ENCODE measurements around the gene RAD51AP1. TPM values are rescaled to one million over a fixed set of nuclear protein-coding genes. Genes with fewer than 3 reads are reported as not detected.

Gene RAD51AP1
- total RNA-seq, 2 donors from 2014 or later = 58.3 to 77.8 TPM

DNA sequence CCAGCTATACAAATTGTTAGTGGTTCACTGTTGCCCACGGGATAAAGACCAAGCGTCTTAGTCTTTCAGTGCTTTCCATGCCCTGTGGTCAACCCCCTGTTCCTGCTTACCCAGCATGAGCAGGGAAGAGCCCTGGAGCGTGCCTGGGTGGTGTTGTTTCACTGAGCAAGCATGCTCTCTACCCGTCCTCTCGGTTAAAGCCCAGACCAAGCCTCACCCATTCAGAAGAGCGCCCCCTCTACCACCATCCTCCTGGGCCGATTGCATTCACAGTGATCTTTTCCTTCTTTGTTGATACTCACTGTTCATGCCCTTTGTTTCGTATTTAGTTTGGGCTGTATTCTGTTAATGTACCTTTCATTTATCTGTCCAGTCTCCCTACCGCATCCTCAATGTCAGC, 48.4 kb downstream of the RAD51AP1 start:
- peak; percentile 87 for DNase-seq
- H3K4me3 Mint-ChIP-seq = no peak overlapping the region
- H3K9me3 Mint-ChIP-seq = peaks cover 4% of the 10 kb centered on the region
- H3K4me1 ChIP-seq (ENCODE audit: control insufficient read depth, insufficient read depth, low read length) = no peaks in the 10 kb centered on the region
- H3K36me3 ChIP-seq (ENCODE audit: control insufficient read depth, insufficient read depth, low read length) = no peaks in the 10 kb centered on the region
- H3K4me3 ChIP-seq (ENCODE audit: low read length) = no peak overlapping the region
- no peaks in the 10 kb centered on the region for H3K9me3 ChIP-seq (ENCODE audit: control insufficient read depth, low read length)
- H3K27ac Mint-ChIP-seq = no peak overlapping the region
- WGBS, 2 experiments (ENCODE audit: insufficient coverage in 1 of 2, insufficient read length in 1 of 2) = 63 to 73% methylated on average over 4 to 9 of the region's 9 CpGs
- no peak overlapping the region for H3K27ac ChIP-seq (ENCODE audit: low read depth, low read length)
- TF ChIP-seq CTCF (conservative IDR thresholded peaks at IDR 0.05) = peak; percentile 75
- H3K27me3 Mint-ChIP-seq (ENCODE audit: insufficient read depth) = no peaks in the 10 kb centered on the region
- no peaks in the 10 kb centered on the region for H3K36me3 Mint-ChIP-seq (ENCODE audit: low read depth)
- no peaks in the 10 kb centered on the region for H3K27me3 ChIP-seq (ENCODE audit: control insufficient read depth, insufficient read depth, low read length, poor library complexity, severe bottlenecking)
- H3K9ac ChIP-seq (ENCODE audit: extremely low read depth, low read length, poor library complexity, severe bottlenecking) = no peak overlapping the region
- peaks cover 8% of the 10 kb centered on the region for H3K4me1 Mint-ChIP-seq

GRCh38 chr12:4588916-4589315, 50.2 kb downstream of the RAD51AP1 start:
- Mint-ChIP-seq H3K27ac (no peak overlapping the region), H3K9me3 (peaks cover 4% of the 10 kb centered on the region), H3K4me3 (no peak overlapping the region), H3K36me3 (ENCODE audit: low read depth) (no peaks in the 10 kb centered on the region), H3K4me1 (peaks cover 8% of the 10 kb centered on the region), H3K27me3 (ENCODE audit: insufficient read depth) (no peaks in the 10 kb centered on the region)
- Histone ChIP-seq H3K27ac (ENCODE audit: low read depth, low read length) (no peak overlapping the region), H3K4me3 (ENCODE audit: low read length) (no peak overlapping the region), H3K9me3 (ENCODE audit: control insufficient read depth, low read length) (no peaks in the 10 kb centered on the region), H3K9ac (ENCODE audit: extremely low read depth, low read length, poor library complexity, severe bottlenecking) (no peak overlapping the region), H3K4me1 (ENCODE audit: control insufficient read depth, insufficient read depth, low read length) (no peaks in the 10 kb centered on the region), H3K36me3 (ENCODE audit: control insufficient read depth, insufficient read depth, low read length) (no peaks in the 10 kb centered on the region), H3K27me3 (ENCODE audit: control insufficient read depth, insufficient read depth, low read length, poor library complexity, severe bottlenecking) (no peaks in the 10 kb centered on the region)
- DNase-seq = no peak
- no peak for TF ChIP-seq CTCF (conservative IDR thresholded peaks at IDR 0.05)
- 100% methylated on average over 1 to 2 of the region's 3 CpGs for WGBS, 2 experiments (ENCODE audit: insufficient coverage in 1 of 2, insufficient read length in 1 of 2)

- H3K36me3 ChIP-seq (ENCODE audit: control insufficient read depth, insufficient read depth, low read length) = no peaks in the 10 kb centered on the region
- H3K9me3 ChIP-seq (ENCODE audit: control insufficient read depth, low read length) = no peaks in the 10 kb centered on the region
- no peak overlapping the region for H3K4me3 ChIP-seq (ENCODE audit: low read length)
- Mint-ChIP-seq H3K9me3 (peaks cover 4% of the 10 kb centered on the region), H3K4me3 (no peak overlapping the region), H3K36me3 (ENCODE audit: low read depth) (no peaks in the 10 kb centered on the region), H3K4me1 (peaks cover 6% of the 10 kb centered on the region), H3K27me3 (ENCODE audit: insufficient read depth) (no peaks in the 10 kb centered on the region), H3K27ac (no peak overlapping the region)
- H3K27ac ChIP-seq (ENCODE audit: low read depth, low read length) = no peak overlapping the region
- TF ChIP-seq CTCF (conservative IDR thresholded peaks at IDR 0.05) = no peak
- no peak overlapping the region for H3K9ac ChIP-seq (ENCODE audit: extremely low read depth, low read length, poor library complexity, severe bottlenecking)
- DNase-seq = no peak
- H3K27me3 ChIP-seq (ENCODE audit: control insufficient read depth, insufficient read depth, low read length, poor library complexity, severe bottlenecking) = no peaks in the 10 kb centered on the region
- H3K4me1 ChIP-seq (ENCODE audit: control insufficient read depth, insufficient read depth, low read length) = no peaks in the 10 kb centered on the region
- 67 to 90% methylated on average over 1 to 2 of the region's 2 CpGs for WGBS, 2 experiments (ENCODE audit: insufficient coverage in 1 of 2, insufficient read length in 1 of 2)
These were observed 51.3 kb downstream of the RAD51AP1 start for GRCh38 chr12:4589941-4590340.
